H1 (cell line): ENCODE data around the gene TXNRD2. TPM values are rescaled to one million over a fixed set of nuclear protein-coding genes. Genes with fewer than 3 reads are reported as not detected.

Source experiments
- CTCF ChIA-PET: fragments of 300-600 bp; sonication (Branson Sonifier 250); formaldehyde crosslinking; loops from one replicate; lab custom pipeline; 2021; ENCODE audit not compliant: partially characterized antibody; lab: Charles Lee
- POLR2A ChIA-PET: fragments of 300-600 bp; sonication (Branson Sonifier 250); formaldehyde crosslinking; loops from one replicate; lab custom pipeline; 2021; ENCODE audit warnings: inconsistent platforms; ENCODE audit not compliant: partially characterized antibody; lab: Charles Lee
- DNase-seq, 2 experiments: peaks; one replicate each; pipeline versions ENCODE4 v3.0.0 to v3.0.0-alpha.2; 2010 to 2022; ENCODE audit warnings: low spot score in 2 of 2, low read depth in 1 of 2, mixed read lengths in 1 of 2
- FAIRE-seq: peaks from 2 replicates; lab custom pipeline; 2011; peaks lifted over from hg19 to GRCh38; lab: Jason Lieb, UNC
- H2AFZ ChIP-seq: 2 replicates; pipeline ENCODE4 v1.8.1; 2012; ENCODE audit warnings: low read length, inconsistent platforms
- H2AK5ac ChIP-seq: 2 replicates; pipeline ENCODE4 v1.6.1; 2013; ENCODE audit warnings: low read depth, low read length
- H2BK120ac ChIP-seq: replicated peaks from 2 replicates; pipeline ENCODE3; 2013; ENCODE audit warnings: low read depth, low read length, inconsistent platforms
- H2BK12ac ChIP-seq: 2 replicates; pipeline ENCODE4 v1.6.1; 2013; ENCODE audit warnings: low read depth, low read length
- H2BK15ac ChIP-seq: 2 replicates; pipeline ENCODE4 v1.6.1; 2013; ENCODE audit warnings: low read length
- H2BK20ac ChIP-seq: 2 replicates; pipeline ENCODE4 v1.6.1; 2013; ENCODE audit warnings: low read length
- H2BK5ac ChIP-seq: 2 replicates; pipeline ENCODE4 v1.6.1; 2013; ENCODE audit warnings: low read depth, low read length
- H3K14ac ChIP-seq: 2 replicates; pipeline ENCODE4 v1.6.1; 2013; ENCODE audit warnings: inconsistent platforms; ENCODE audit not compliant: insufficient read length
- H3K18ac ChIP-seq: 2 replicates; pipeline ENCODE4 v1.6.1; 2013; ENCODE audit warnings: low read length; ENCODE audit errors: extremely low read depth
- H3K23ac ChIP-seq: 2 replicates; pipeline ENCODE4 v1.6.1; 2013; ENCODE audit warnings: inconsistent platforms; ENCODE audit not compliant: insufficient read length
- H3K23me2 ChIP-seq: 2 replicates; pipeline ENCODE4 v1.6.1; 2013; ENCODE audit warnings: low read depth, low read length
- H3K27ac ChIP-seq: 2 replicates; pipeline ENCODE4 v1.6.1; 2011; ENCODE audit warnings: low read depth, low read length, inconsistent platforms
- H3K27me3 ChIP-seq, 4 experiments: replicated peaks in 1 of 4; 1 replicate in 1 of 4; 2 replicates in 3 of 4; pipeline versions ENCODE4 v1.6.1 to v1.8.1; 2011 to 2013; ENCODE audit warnings: low read length in 3 of 4, mild to moderate bottlenecking in 3 of 4, inconsistent platforms in 2 of 4, mixed read lengths in 2 of 4, moderate library complexity in 1 of 4; ENCODE audit not compliant: control insufficient read depth in 3 of 4, insufficient read depth in 3 of 4; ENCODE audit errors: extremely low read depth in 1 of 4
- H3K36me3 ChIP-seq, 4 experiments: 2 replicates each; pipeline versions ENCODE4 v1.6.1 to v1.8.1; 2011 to 2013; ENCODE audit warnings: mild to moderate bottlenecking in 4 of 4, low read length in 3 of 4, moderate library complexity in 2 of 4, control low read depth in 1 of 4, inconsistent platforms in 1 of 4; ENCODE audit not compliant: insufficient read depth in 4 of 4, control insufficient read depth in 2 of 4
- H3K4ac ChIP-seq: replicated peaks from 2 replicates; pipeline ENCODE3; 2013; ENCODE audit warnings: low read length, low read depth, mixed read lengths, inconsistent platforms; ENCODE audit not compliant: insufficient read length
- H3K4me1 ChIP-seq, 4 experiments: replicated peaks in 1 of 4; 1 replicate in 1 of 4; 2 replicates in 3 of 4; pipeline versions ENCODE4 v1.6.1 to v1.8.1; 2011 to 2013; ENCODE audit warnings: low read length in 3 of 4, inconsistent platforms in 2 of 4, mixed read lengths in 1 of 4; ENCODE audit not compliant: insufficient read depth in 4 of 4, control insufficient read depth in 3 of 4
- H3K4me2 ChIP-seq, 2 experiments: 2 replicates each; pipeline versions ENCODE4 v1.6.1 to v1.8.1; 2011 to 2013; ENCODE audit warnings: low read depth in 2 of 2, low read length in 2 of 2, control low read depth in 1 of 2, inconsistent platforms in 1 of 2, mild to moderate bottlenecking in 1 of 2; ENCODE audit not compliant: insufficient read depth in 1 of 2
- H3K4me3 ChIP-seq, 4 experiments: fragments of 200-600, 300-600 bp in 1 of 4; sonication (generic), shearing (Covaris generic), sonication (Bioruptor Twin) in 1 of 4; 2 replicates each; pipeline versions ENCODE4 v1.5.1 to v1.8.1; 2011 to 2016; ENCODE audit warnings: low read length in 4 of 4, low read depth in 3 of 4, control low read depth in 2 of 4, inconsistent platforms in 2 of 4, mild to moderate bottlenecking in 2 of 4, mixed read lengths in 1 of 4, moderate library complexity in 1 of 4; ENCODE audit not compliant: insufficient read depth in 2 of 4; ENCODE audit errors: extremely low read depth in 1 of 4
- H3K56ac ChIP-seq: replicated peaks from 2 replicates; pipeline ENCODE3; 2013; ENCODE audit warnings: low read depth, mild to moderate bottlenecking, mixed read lengths, low read length, inconsistent platforms; ENCODE audit not compliant: insufficient read length
- H3K79me1 ChIP-seq: 2 replicates; pipeline ENCODE4 v1.6.1; 2013; ENCODE audit warnings: low read depth, low read length, control low read depth
- H3K79me2 ChIP-seq, 2 experiments: 2 replicates each; pipeline versions ENCODE4 v1.6.1 to v1.8.1; 2012 to 2013; ENCODE audit warnings: low read length in 2 of 2, mild to moderate bottlenecking in 2 of 2, inconsistent platforms in 1 of 2; ENCODE audit not compliant: insufficient read depth in 2 of 2, control insufficient read depth in 1 of 2
- H3K9ac ChIP-seq, 4 experiments: replicated peaks in 1 of 4; 1 replicate in 1 of 4; 2 replicates in 3 of 4; pipeline versions ENCODE4 v1.6.1 to v1.8.1; 2011 to 2013; ENCODE audit warnings: low read depth in 3 of 4, low read length in 3 of 4, control low read depth in 2 of 4, mild to moderate bottlenecking in 2 of 4, moderate library complexity in 2 of 4, inconsistent platforms in 1 of 4; ENCODE audit errors: extremely low read depth in 1 of 4
- H3K9me3 ChIP-seq, 2 experiments: 2 replicates each; pipeline versions ENCODE4 v1.6.1 to v1.8.1; 2012 to 2013; ENCODE audit warnings: mild to moderate bottlenecking in 2 of 2, moderate library complexity in 2 of 2, control low read depth in 1 of 2, inconsistent platforms in 1 of 2, low read depth in 1 of 2, low read length in 1 of 2, mixed read lengths in 1 of 2; ENCODE audit not compliant: insufficient read depth in 2 of 2
- H4K20me1 ChIP-seq, 2 experiments: replicated peaks in 1 of 2; 2 replicates each; pipeline versions ENCODE3 to v1.8.1; 2011 to 2013; ENCODE audit warnings: inconsistent platforms in 2 of 2, low read length in 2 of 2, mild to moderate bottlenecking in 1 of 2; ENCODE audit not compliant: insufficient read depth in 2 of 2, control insufficient read depth in 1 of 2
- H4K5ac ChIP-seq: 2 replicates; pipeline ENCODE4 v1.6.1; 2013; ENCODE audit warnings: low read length, low read depth, mixed read lengths, inconsistent platforms; ENCODE audit not compliant: insufficient read length
- H4K8ac ChIP-seq: 2 replicates; pipeline ENCODE4 v1.8.0; 2013; ENCODE audit warnings: mild to moderate bottlenecking, moderate library complexity, low read length, inconsistent platforms; ENCODE audit not compliant: insufficient read depth; ENCODE audit errors: extremely low read depth
- H4K91ac ChIP-seq: replicated peaks from 2 replicates; pipeline ENCODE3; 2013; ENCODE audit warnings: low read length, mixed read lengths, inconsistent platforms; ENCODE audit not compliant: insufficient read length
- FOSL1 ChIP-seq: IDR thresholded peaks from 2 replicates; pipeline ENCODE4 v1.6.1; 2011; ENCODE audit warnings: mild to moderate bottlenecking, low read depth, low read length, moderate library complexity; ENCODE audit not compliant: insufficient read depth
- JUND ChIP-seq: IDR thresholded peaks from 2 replicates; pipeline ENCODE4 v1.6.1; 2011; ENCODE audit warnings: mild to moderate bottlenecking, improper control_type of control experiment, low read length
- KDM4A ChIP-seq: IDR thresholded peaks from one replicate; pipeline ENCODE4 v1.7.1; 2012; ENCODE audit warnings: low read depth, mild to moderate bottlenecking, moderate library complexity, low read length, inconsistent platforms; ENCODE audit not compliant: severe bottlenecking
- NRF1 ChIP-seq: IDR thresholded peaks from 2 replicates; pipeline ENCODE4 v1.6.1; 2011; ENCODE audit warnings: mild to moderate bottlenecking, low read depth, low read length, improper control_type of control experiment
- RAD21 ChIP-seq, 2 experiments: IDR thresholded peaks in 1 of 2; conservative IDR thresholded peaks in 1 of 2; 2 replicates each; pipeline ENCODE4 v1.6.1; 2011; ENCODE audit warnings: low read depth in 2 of 2, low read length in 2 of 2, improper control_type of control experiment in 1 of 2, inconsistent platforms in 1 of 2, mild to moderate bottlenecking in 1 of 2, moderate library complexity in 1 of 2
- RXRA ChIP-seq: IDR thresholded peaks from 2 replicates; pipeline ENCODE4 v1.6.1; 2011; ENCODE audit warnings: low read depth, mild to moderate bottlenecking, low read length, moderate library complexity; ENCODE audit not compliant: insufficient read depth
- SIRT6 ChIP-seq: IDR thresholded peaks from one replicate; pipeline ENCODE4 v1.7.1; 2012; ENCODE audit warnings: low read length, inconsistent platforms
- SP4 ChIP-seq: IDR thresholded peaks from 2 replicates; pipeline ENCODE4 v1.6.1; 2012; ENCODE audit warnings: low read length, inconsistent platforms
- SUZ12 ChIP-seq: fragments of 200-600 bp; sonication (generic); IDR thresholded peaks from 2 replicates; pipeline ENCODE4 v1.6.1; 2012; ENCODE audit warnings: mild to moderate bottlenecking, inconsistent platforms, low read length, moderate library complexity, mixed read lengths
- TEAD4 ChIP-seq: IDR thresholded peaks from 2 replicates; pipeline ENCODE4 v1.6.1; 2012; ENCODE audit warnings: low read depth, low read length, inconsistent platforms, mixed read lengths
- WGBS, 2 experiments: shearing (Covaris generic) in 1 of 2; methylation state at CpG; one replicate each; pipeline versions ENCODE4 v1.1.6 to v1.1.7; 2013 to 2015; ENCODE audit warnings: low lambda C conversion rate in 2 of 2, mixed read lengths in 2 of 2, inconsistent platforms in 1 of 2, low coverage in 1 of 2, missing lambda C conversion rate in 1 of 2; ENCODE audit not compliant: insufficient replicate concordance in 2 of 2, insufficient coverage in 1 of 2, insufficient read length in 1 of 2; ENCODE audit errors: extremely low coverage in 1 of 2, missing lambda C conversion rate in 1 of 2; 5-methylcytosine and 5-hydroxymethylcytosine counted together
- polyA plus RNA-seq, 7 experiments: library from polyadenylated mRNA; depleted of rRNA in 3 of 7; stranded (reverse) in 5 of 7; unstranded in 2 of 7; fragments of >200 nt in 5 of 7; fragments of 200-250 nt in 2 of 7; gene quantifications; 1 replicate in 5 of 7; 2 replicates in 1 of 7; 4 replicates in 1 of 7; pipeline versions ENCODE4 v1.2.1 to v1.2.3, GENCODE V29; 2011 to 2013; ENCODE audit warnings: missing spikeins in 2 of 7, mixed read lengths in 2 of 7
- total RNA-seq: library from RNA; stranded (reverse); fragmentation: NEBNext Ultra II Directional; extraction: Animal tissue kit (Norgen Biotek cat#: 25700); gene quantifications from 2 replicates; pipeline ENCODE4 v1.2.1, GENCODE V29; 2021

The TXNRD2 gene
- total and polyA plus RNA-seq, 2 of the 8 experiments (the other 6 are each of a cell fraction or from before 2014, with no cell fraction given) = 14.8 to 21.9 TPM

- H3K27me3 ChIP-seq = no peaks in the 10 kb centered on the region
- no peak overlapping the region for H3K23ac ChIP-seq
- H3K79me2 ChIP-seq = no peaks in the 10 kb centered on the region
- H3K4me2 ChIP-seq = no peak overlapping the region
- H3K36me3 ChIP-seq = peaks cover 8 to 28% (median 12%) of the 10 kb centered on the region in 4 experiments; a peak in 6 of 8 replicates
- no peak overlapping the region for H3K9ac ChIP-seq
- no peak overlapping the region for H2AK5ac ChIP-seq
- no peak overlapping the region for H3K4ac ChIP-seq
- H4K91ac ChIP-seq = no peak overlapping the region
- H2BK15ac ChIP-seq = no peak overlapping the region
- H4K5ac ChIP-seq = no peak overlapping the region
- no peaks in the 10 kb centered on the region for H3K79me1 ChIP-seq
- no peak overlapping the region for H3K4me3 ChIP-seq
- H2BK20ac ChIP-seq = no peak overlapping the region
- CTCF ChIA-PET = interaction anchor here (0.6 to 16.2 kb wide), 18 partner anchors 7 to 818 kb away, joined by 3 to 369 read pairs (median 4); partner anchors contain the start of gene TRMT2A
- no peak overlapping the region for H3K14ac ChIP-seq
- FAIRE-seq (no peak), DNase-seq (no peak)
- POLR2A ChIA-PET = interaction anchor here (0.9 to 4.2 kb wide), 15 partner anchors 8 to 156 kb away, joined by 3 to 17 read pairs (median 4); partner anchors contain the start of genes RANBP1 and TANGO2
- 96% methylated on average over 31 of the region's 50 CpGs; no CpG with 5 or more reads in 1 of the 2 experiments for WGBS, 2 experiments
- H3K18ac ChIP-seq = no peak overlapping the region; the same call in 1 of the 2 replicates
- H4K20me1 ChIP-seq = peaks cover 11 to 17% of the 10 kb centered on the region in 2 experiments
- H2BK120ac ChIP-seq = no peak overlapping the region
- H2BK12ac ChIP-seq = no peak overlapping the region
- H3K27ac ChIP-seq = no peak overlapping the region
- H3K9me3 ChIP-seq = no peaks in the 10 kb centered on the region
- H2BK5ac ChIP-seq = no peak overlapping the region
- H2AFZ ChIP-seq = no peak overlapping the region
- peaks cover 3 to 15% (median 13%) of the 10 kb centered on the region in 4 experiments; a peak in 6 of 7 replicates for H3K4me1 ChIP-seq
- no peak overlapping the region for H4K8ac ChIP-seq
- H3K23me2 ChIP-seq = no peaks in the 10 kb centered on the region; the same call in 1 of the 2 replicates
- H3K56ac ChIP-seq = no peak overlapping the region
- TF ChIP-seq RXRA (no peak), RAD21 (IDR thresholded peaks at IDR 0.05 in 1 of 2, conservative IDR thresholded peaks at IDR 0.05 in 1 of 2; ENCODE audit: low read depth in 2 of 2, low read length in 2 of 2) (no peak), SUZ12 (no peak), JUND (no peak), NRF1 (no peak), SP4 (no peak), SIRT6 (no peak), TEAD4 (no peak), FOSL1 (no peak), KDM4A (no peak)
Observed at GRCh38 chr22:19972652-19973550, 31.3 kb upstream of the TXNRD2 start.
